ENCODE measurements around the gene CLP1.

DNA sequence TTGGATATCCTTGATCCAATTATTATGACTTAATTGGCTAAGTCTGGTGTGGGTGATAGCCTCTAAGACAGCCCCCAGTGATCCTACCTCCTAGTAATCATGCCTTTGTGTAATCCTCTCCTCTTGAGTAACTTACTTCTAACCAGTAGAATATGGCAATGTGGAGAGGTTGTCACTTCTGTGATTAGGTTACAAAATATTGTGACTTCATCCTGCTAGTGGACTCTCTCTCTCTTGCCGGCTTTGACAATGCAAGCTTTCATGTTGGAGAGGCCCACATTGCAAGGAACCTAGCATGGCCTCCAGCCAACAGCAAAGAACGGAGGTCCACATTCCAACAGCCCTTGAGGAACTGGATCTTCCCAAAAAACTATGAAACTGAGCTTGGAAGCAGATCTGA, 27.4 kb upstream of the CLP1 start:
- TF ChIP-seq, protein P1, sequence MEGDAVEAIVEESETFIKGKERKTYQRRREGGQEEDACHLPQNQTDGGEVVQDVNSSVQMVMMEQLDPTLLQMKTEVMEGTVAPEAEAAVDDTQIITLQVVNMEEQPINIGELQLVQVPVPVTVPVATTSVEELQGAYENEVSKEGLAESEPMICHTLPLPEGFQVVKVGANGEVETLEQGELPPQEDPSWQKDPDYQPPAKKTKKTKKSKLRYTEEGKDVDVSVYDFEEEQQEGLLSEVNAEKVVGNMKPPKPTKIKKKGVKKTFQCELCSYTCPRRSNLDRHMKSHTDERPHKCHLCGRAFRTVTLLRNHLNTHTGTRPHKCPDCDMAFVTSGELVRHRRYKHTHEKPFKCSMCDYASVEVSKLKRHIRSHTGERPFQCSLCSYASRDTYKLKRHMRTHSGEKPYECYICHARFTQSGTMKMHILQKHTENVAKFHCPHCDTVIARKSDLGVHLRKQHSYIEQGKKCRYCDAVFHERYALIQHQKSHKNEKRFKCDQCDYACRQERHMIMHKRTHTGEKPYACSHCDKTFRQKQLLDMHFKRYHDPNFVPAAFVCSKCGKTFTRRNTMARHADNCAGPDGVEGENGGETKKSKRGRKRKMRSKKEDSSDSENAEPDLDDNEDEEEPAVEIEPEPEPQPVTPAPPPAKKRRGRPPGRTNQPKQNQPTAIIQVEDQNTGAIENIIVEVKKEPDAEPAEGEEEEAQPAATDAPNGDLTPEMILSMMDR (IDR thresholded peaks at IDR 0.05): no peak
- TF ChIP-seq POLR2AphosphoS5 (IDR thresholded peaks at IDR 0.05) (no peak), POLR2A (IDR thresholded peaks at IDR 0.05) (no peak), EP300 (IDR thresholded peaks at IDR 0.05) (no peak)

Measured in upper lobe of left lung (tissue), 4 donors.